Neuronal stem cell (in vitro differentiated cells): ENCODE results near the gene FOXD1.
"Not testable (repeated sequence)": the region's sequence is repeated elsewhere in the genome, so short reads cannot be mapped to it uniquely, and the experiment has no call there.

Experiments
- DNase-seq: peaks from one replicate; pipeline ENCODE4 v3.0.0-alpha.2; 2013; ENCODE audit warnings: low spot score
- H2AFZ ChIP-seq: one replicate; pipeline ENCODE4 v1.6.1; 2013; ENCODE audit warnings: mild to moderate bottlenecking, low read length, inconsistent platforms
- H2AK5ac ChIP-seq: 2 replicates; pipeline ENCODE4 v1.6.1; 2013; ENCODE audit warnings: low read depth, mild to moderate bottlenecking, inconsistent platforms, low read length, moderate library complexity, mixed read lengths
- H2BK120ac ChIP-seq: 2 replicates; pipeline ENCODE4 v1.6.1; 2013; ENCODE audit warnings: low read depth, mild to moderate bottlenecking, inconsistent platforms, low read length, moderate library complexity, mixed read lengths
- H2BK12ac ChIP-seq: one replicate; pipeline ENCODE4 v1.6.1; 2013; ENCODE audit warnings: low read length, inconsistent platforms
- H2BK15ac ChIP-seq: 2 replicates; pipeline ENCODE4 v1.6.1; 2013; ENCODE audit warnings: mild to moderate bottlenecking, low read length, inconsistent platforms, mixed read lengths
- H2BK5ac ChIP-seq: one replicate; pipeline ENCODE4 v1.6.1; 2013; ENCODE audit warnings: inconsistent platforms, mild to moderate bottlenecking, low read length, moderate library complexity
- H3K14ac ChIP-seq: one replicate; pipeline ENCODE4 v1.6.1; 2013; ENCODE audit warnings: low read length, inconsistent platforms
- H3K18ac ChIP-seq: 2 replicates; pipeline ENCODE4 v1.6.1; 2013; ENCODE audit warnings: low read length, inconsistent platforms
- H3K23ac ChIP-seq: 2 replicates; pipeline ENCODE4 v1.6.1; 2013; ENCODE audit warnings: low read depth, mild to moderate bottlenecking, mixed read lengths, low read length, inconsistent platforms; ENCODE audit not compliant: poor library complexity
- H3K27ac ChIP-seq: replicated peaks from 3 replicates; pipeline ENCODE4 v1.5.1; 2013; ENCODE audit warnings: low read length, inconsistent platforms
- H3K27me3 ChIP-seq, 3 experiments: 2 replicates each; pipeline ENCODE4 v1.6.1; 2013; ENCODE audit warnings: low read length in 3 of 3, mild to moderate bottlenecking in 2 of 3, inconsistent platforms in 1 of 3, low read depth in 1 of 3, mixed read lengths in 1 of 3, moderate library complexity in 1 of 3; ENCODE audit not compliant: control insufficient read depth in 3 of 3, insufficient read depth in 3 of 3
- H3K36me3 ChIP-seq, 2 donors: replicated peaks in 1 of 2; 2 replicates each; pipeline ENCODE4 v1.6.1; 2013; ENCODE audit warnings: low read length in 2 of 2; ENCODE audit not compliant: control insufficient read depth in 2 of 2, insufficient read depth in 2 of 2
- H3K4ac ChIP-seq: 2 replicates; pipeline ENCODE4 v1.6.1; 2013; ENCODE audit warnings: inconsistent platforms, mild to moderate bottlenecking, low read length, moderate library complexity
- H3K4me1 ChIP-seq, 2 donors: 1 replicate in 1 of 2; 2 replicates in 1 of 2; pipeline ENCODE4 v1.6.1; 2013; ENCODE audit warnings: low read length in 2 of 2, low read depth in 1 of 2; ENCODE audit not compliant: control insufficient read depth in 2 of 2, insufficient read depth in 1 of 2
- H3K4me2 ChIP-seq: one replicate; pipeline ENCODE4 v1.6.1; 2013; ENCODE audit warnings: mild to moderate bottlenecking, low read length, inconsistent platforms; ENCODE audit not compliant: insufficient read depth, poor library complexity, severe bottlenecking
- H3K4me3 ChIP-seq, 2 donors: 2 replicates each; pipeline ENCODE4 v1.5.1; 2013; ENCODE audit warnings: low read length in 2 of 2, mild to moderate bottlenecking in 2 of 2, inconsistent platforms in 1 of 2, moderate library complexity in 1 of 2
- H3K79me1 ChIP-seq: one replicate; pipeline ENCODE4 v1.6.1; 2013; ENCODE audit warnings: low read depth, mild to moderate bottlenecking, inconsistent platforms, low read length, moderate library complexity
- H3K9ac ChIP-seq: one replicate; pipeline ENCODE4 v1.6.1; 2013; ENCODE audit warnings: mild to moderate bottlenecking, low read depth, low read length, inconsistent platforms; ENCODE audit not compliant: poor library complexity
- H3K9me3 ChIP-seq, 2 donors: replicated peaks in 1 of 2; 2 replicates each; pipeline versions ENCODE3 to v1.6.1; 2013; ENCODE audit warnings: low read length in 2 of 2, mild to moderate bottlenecking in 2 of 2, inconsistent platforms in 1 of 2, low read depth in 1 of 2, mixed read lengths in 1 of 2, moderate library complexity in 1 of 2; ENCODE audit not compliant: control insufficient read depth in 2 of 2, insufficient read depth in 1 of 2
- H4K8ac ChIP-seq: one replicate; pipeline ENCODE4 v1.6.1; 2013; ENCODE audit warnings: low read depth, mild to moderate bottlenecking, inconsistent platforms, low read length, moderate library complexity
- H4K91ac ChIP-seq: one replicate; pipeline ENCODE4 v1.6.1; 2013; ENCODE audit warnings: low read length, low read depth, mild to moderate bottlenecking, inconsistent platforms; ENCODE audit not compliant: poor library complexity
- WGBS, 2 donors: extraction: QIAGEN DNeasy Blood & Tissue Kit; methylation state at CpG; one replicate each; pipeline ENCODE4 v1.1.7; 2013; ENCODE audit warnings: missing lambda C conversion rate in 2 of 2, mixed read lengths in 1 of 2; ENCODE audit not compliant: insufficient read length in 2 of 2, insufficient replicate concordance in 1 of 2; ENCODE audit errors: extremely low coverage in 2 of 2; 5-methylcytosine and 5-hydroxymethylcytosine counted together

The FOXD1 gene

GRCh38 chr5:73409927-73410326 is 38.6 kb downstream of the FOXD1 start:
- not testable (repeated sequence) for H2AFZ ChIP-seq, H3K9ac ChIP-seq, H2BK120ac ChIP-seq, H2BK5ac ChIP-seq, H3K4me2 ChIP-seq, H3K4ac ChIP-seq, H3K18ac ChIP-seq, DNase-seq, H4K91ac ChIP-seq, H3K79me1 ChIP-seq, H3K23ac ChIP-seq, H3K4me3 ChIP-seq, H4K8ac ChIP-seq, H2BK12ac ChIP-seq, H3K27ac ChIP-seq, H3K36me3 ChIP-seq, H3K9me3 ChIP-seq, H3K4me1 ChIP-seq, H2BK15ac ChIP-seq, H2AK5ac ChIP-seq, H3K14ac ChIP-seq
- H3K27me3 ChIP-seq: peaks cover 0 to 15% (median 0%) of the 10 kb centered on the region in 3 experiments
- WGBS, 2 donors: no CpG with 5 or more reads among the region's 18 CpGs

GRCh38 chr5:73405691-73406090 is 42.9 kb downstream of the FOXD1 start:
- H3K9ac ChIP-seq: no peak overlapping the region
- H3K14ac ChIP-seq: no peak overlapping the region
- no peak for DNase-seq
- no peak overlapping the region for H2AFZ ChIP-seq
- H2BK12ac ChIP-seq: no peak overlapping the region
- no peaks in the 10 kb centered on the region for H3K9me3 ChIP-seq
- H2BK15ac ChIP-seq: no peak overlapping the region
- H3K4me3 ChIP-seq: no peak overlapping the region
- no peaks in the 10 kb centered on the region for H3K36me3 ChIP-seq
- H4K8ac ChIP-seq: no peak overlapping the region
- H2AK5ac ChIP-seq: no peak overlapping the region
- H2BK5ac ChIP-seq: no peak overlapping the region
- H3K4me2 ChIP-seq: no peak overlapping the region
- H3K18ac ChIP-seq: no peak overlapping the region
- H3K4me1 ChIP-seq: no peaks in the 10 kb centered on the region
- peaks cover 0 to 8% (median 0%) of the 10 kb centered on the region in 3 experiments for H3K27me3 ChIP-seq
- no peaks in the 10 kb centered on the region for H3K79me1 ChIP-seq
- H3K27ac ChIP-seq: no peak overlapping the region
- no CpG with 5 or more reads among the region's 1 CpG for WGBS, 2 donors
- no peak overlapping the region for H3K4ac ChIP-seq
- no peak overlapping the region for H3K23ac ChIP-seq
- H2BK120ac ChIP-seq: no peak overlapping the region
- H4K91ac ChIP-seq: no peak overlapping the region

DNA sequence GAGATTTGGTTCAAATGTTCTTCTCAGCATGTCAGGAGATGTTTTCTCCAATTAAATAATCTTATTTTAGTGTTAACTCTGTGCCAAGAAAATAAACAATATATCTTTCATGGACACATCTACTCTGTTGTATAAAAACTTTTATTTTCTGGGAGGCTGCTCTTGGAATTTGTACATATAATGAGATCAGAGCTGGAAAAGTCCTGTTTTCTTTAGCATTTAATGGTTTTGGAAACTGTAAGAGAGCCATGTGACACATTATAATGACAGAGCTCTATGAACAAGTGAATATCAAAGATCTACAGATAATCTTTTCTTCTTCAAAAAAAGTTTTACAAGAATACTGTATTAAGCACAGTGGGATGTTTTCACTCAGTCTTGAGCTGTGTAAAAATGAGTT is 48.8 kb downstream of the FOXD1 start:
- Histone ChIP-seq H4K8ac (no peak overlapping the region), H2AFZ (no peak overlapping the region), H3K79me1 (no peaks in the 10 kb centered on the region), H2BK120ac (no peak overlapping the region), H3K4ac (no peak overlapping the region), H3K27me3 (no peaks in the 10 kb centered on the region), H3K23ac (no peak overlapping the region), H4K91ac (no peak overlapping the region), H3K4me2 (no peak overlapping the region), H2AK5ac (no peak overlapping the region), H2BK15ac (no peak overlapping the region), H3K9ac (no peak overlapping the region), H2BK5ac (no peak overlapping the region), H2BK12ac (no peak overlapping the region), H3K36me3 (no peaks in the 10 kb centered on the region), H3K18ac (no peak overlapping the region), H3K27ac (no peak overlapping the region), H3K14ac (no peak overlapping the region), H3K9me3 (no peaks in the 10 kb centered on the region), H3K4me3 (no peak overlapping the region), H3K4me1 (no peaks in the 10 kb centered on the region)
- no peak for DNase-seq
